WERI-Rb-1 (cell line): ENCODE results near the gene MYMX.

ENCODE experiments used
- DNase-seq: peaks from one replicate; pipeline ENCODE4 v3.0.0-alpha.2; 2020
- H3K27ac ChIP-seq: fragments of 250-450 bp; sonication (Bioruptor Pico); 2 replicates; pipeline ENCODE4 v1.5.1; 2020; ENCODE audit warnings: mild to moderate bottlenecking, moderate library complexity
- H3K27me3 ChIP-seq: fragments of 250-450 bp; sonication (Bioruptor Pico); 2 replicates; pipeline ENCODE4 v1.5.1; 2021; ENCODE audit warnings: mild to moderate bottlenecking, low read depth, moderate library complexity; ENCODE audit not compliant: insufficient read depth, severe bottlenecking
- H3K36me3 ChIP-seq: fragments of 250-450 bp; sonication (Bioruptor Pico); 2 replicates; pipeline ENCODE4 v1.5.1; 2020; ENCODE audit warnings: mild to moderate bottlenecking, moderate library complexity
- H3K4me3 ChIP-seq: 2 replicates; pipeline ENCODE4 v1.5.1; 2011; ENCODE audit warnings: low read depth, mild to moderate bottlenecking, control low read depth, low read length
- H3K9me3 ChIP-seq: fragments of 250-450 bp; sonication (Bioruptor Pico); 2 replicates; pipeline ENCODE4 v1.5.1; 2021; ENCODE audit warnings: mild to moderate bottlenecking, moderate library complexity; ENCODE audit not compliant: severe bottlenecking
- CTCF ChIP-seq: IDR thresholded peaks from 2 replicates; pipeline ENCODE4 v1.5.1; 2011; ENCODE audit warnings: low read depth, mild to moderate bottlenecking, control low read depth, inconsistent platforms, low read length

MYMX gene

GRCh38 chr6:44199883-44200282, 16.8 kb upstream of the MYMX start:
- Histone ChIP-seq H3K4me3 (no peak overlapping the region), H3K9me3 (no peaks in the 10 kb centered on the region), H3K36me3 (no peaks in the 10 kb centered on the region), H3K27ac (no peak overlapping the region), H3K27me3 (no peaks in the 10 kb centered on the region)
- DNase-seq, result no peak
- no peak for TF ChIP-seq CTCF

- no peaks in the 10 kb centered on the region for H3K9me3 ChIP-seq
- no peaks in the 10 kb centered on the region for H3K27me3 ChIP-seq
- H3K36me3 ChIP-seq, result no peaks in the 10 kb centered on the region
- H3K27ac ChIP-seq, result no peak overlapping the region
- TF ChIP-seq CTCF, result no peak
- no peak overlapping the region for H3K4me3 ChIP-seq
- no peak for DNase-seq
These were observed 15.5 kb upstream of the MYMX start for GRCh38 chr6:44201200-44201599.

GRCh38 chr6:44201638-44202303, 15.0 kb upstream of the MYMX start:
- no peak overlapping the region for H3K27ac ChIP-seq
- DNase-seq, result no peak
- no peaks in the 10 kb centered on the region for H3K36me3 ChIP-seq
- H3K9me3 ChIP-seq, result no peaks in the 10 kb centered on the region
- H3K4me3 ChIP-seq, result no peak overlapping the region
- no peaks in the 10 kb centered on the region for H3K27me3 ChIP-seq
- TF ChIP-seq CTCF, result no peak

GRCh38 chr6:44202332-44202971, 14.3 kb upstream of the MYMX start:
- Histone ChIP-seq H3K36me3 (no peaks in the 10 kb centered on the region), H3K9me3 (no peaks in the 10 kb centered on the region), H3K27ac (no peak overlapping the region), H3K4me3 (no peak overlapping the region), H3K27me3 (no peaks in the 10 kb centered on the region)
- DNase-seq, result no peak
- TF ChIP-seq CTCF, result no peak

GRCh38 chr6:44202972-44203750, 13.6 kb upstream of the MYMX start:
- Histone ChIP-seq H3K27me3 (no peaks in the 10 kb centered on the region), H3K4me3 (no peak overlapping the region), H3K27ac (no peak overlapping the region), H3K36me3 (no peaks in the 10 kb centered on the region), H3K9me3 (no peaks in the 10 kb centered on the region)
- DNase-seq, result no peak
- TF ChIP-seq CTCF, result no peak
